Stimulated activated CD4-positive, alpha-beta T cell treated with anti-CD3 and anti-CD28 coated beads, Interleukin-1b, Interleukin-23, amount 100 ng/mL, for 1 hour (primary cell): ENCODE data around the gene MYL5.

ENCODE experiments used
- DNase-seq, 2 donors: peaks; one replicate each; pipeline ENCODE4 v3.0.0-alpha.2; 2020; ENCODE audit warnings: low read depth in 2 of 2

MYL5 gene

GRCh38 chr4:675036-675882, 917 bp downstream of the MYL5 start:
- DNase-seq, result no peak

GRCh38 chr4:675980-676870, 1.9 kb downstream of the MYL5 start:
- no peak for DNase-seq

- DNase-seq, result no peak
Observed at GRCh38 chr4:676871-677235, 2.5 kb downstream of the MYL5 start.

- no peak for DNase-seq
Observed at GRCh38 chr4:677431-678293, 3.3 kb downstream of the MYL5 start.

GRCh38 chr4:678331-679103, 4.2 kb downstream of the MYL5 start:
- no peak for DNase-seq

- no peak for DNase-seq
Observed at GRCh38 chr4:679104-679481, 4.8 kb downstream of the MYL5 start.

GRCh38 chr4:679629-680028, 5.3 kb downstream of the MYL5 start:
- no peak for DNase-seq

GRCh38 chr4:680091-680490, 5.7 kb downstream of the MYL5 start:
- DNase-seq, result no peak

GRCh38 chr4:680551-680927, 6.2 kb downstream of the MYL5 start:
- no peak for DNase-seq

- DNase-seq, result no peak
Observed at GRCh38 chr4:680928-681645, 6.7 kb downstream of the MYL5 start.

GRCh38 chr4:681736-682451, 7.6 kb downstream of the MYL5 start:
- no peak for DNase-seq

- DNase-seq, result no peak
Observed at GRCh38 chr4:682490-683172, 8.3 kb downstream of the MYL5 start.

GRCh38 chr4:683247-683897, 9.0 kb downstream of the MYL5 start:
- no peak for DNase-seq

- DNase-seq, result no peak
Observed at GRCh38 chr4:683982-684622, 9.8 kb downstream of the MYL5 start.

GRCh38 chr4:684623-685327, 10.4 kb downstream of the MYL5 start:
- DNase-seq, result no peak

- DNase-seq, result no peak
Observed at GRCh38 chr4:685679-686412, 11.5 kb downstream of the MYL5 start.
